ENCODE measurements around the gene SPG7.

Gene SPG7

GRCh38 chr16:89484923-89485679, 23.1 kb upstream of the SPG7 start:
- POLR2A ChIA-PET, result interaction anchor here (2.0 kb wide), 1 partner anchor 24 kb away, joined by 6 read pairs; the partner anchor contains the start of gene SPG7
- H3K4me3 ChIP-seq (ENCODE audit: low read depth, low read length), result no peak overlapping the region
- H3K27ac ChIP-seq (ENCODE audit: extremely low read depth, low read depth, low read length), result no peak overlapping the region

GRCh38 chr16:89485701-89486246, 22.4 kb upstream of the SPG7 start:
- TF ChIP-seq ZBTB20 (tag by site-specific recombination; IDR thresholded peaks at IDR 0.05), result peak; percentile 48; the same call in 1 of the 2 replicates
- peak; percentile 92; the same call in 1 of the 2 replicates for TF ChIP-seq PRDM1 (tag by site-specific recombination; IDR thresholded peaks at IDR 0.05)
- TF ChIP-seq PRDM6 (tag by site-specific recombination; IDR thresholded peaks at IDR 0.05), result peak; percentile 75
- no peak for TF ChIP-seq ZNF670 (tag by site-specific recombination; IDR thresholded peaks at IDR 0.05; ENCODE audit: low read depth)
- no peak for TF ChIP-seq SCRT2 (tag by site-specific recombination; IDR thresholded peaks at IDR 0.05)
- no peak for TF ChIP-seq ZNF501 (tag by site-specific recombination; IDR thresholded peaks at IDR 0.05)
- Histone ChIP-seq H3K9me3 (ENCODE audit: control insufficient read depth, insufficient read depth, low read depth, low read length) (no peaks in the 10 kb centered on the region), H3K36me3 (ENCODE audit: control insufficient read depth in 2 of 2, insufficient read depth in 1 of 2, low read length in 2 of 2) (no peaks in the 10 kb centered on the region), H3K27ac (ENCODE audit: extremely low read depth, low read depth, low read length) (peak overlapping the region; percentile 18; the same call in 1 of the 2 replicates), H3K4me3 (ENCODE audit: low read depth, low read length) (no peak overlapping the region), H3K4me1 (ENCODE audit: control insufficient read depth, insufficient read depth, low read length) (peaks cover 55% of the 10 kb centered on the region)
- POLR2A ChIA-PET, result no interaction called here
- CTCF ChIA-PET, result no interaction called here

More at GRCh38 chr16:89484923-89485679, 23.1 kb upstream of the SPG7 start:
- TF ChIP-seq MZF1 (tag by site-specific recombination; IDR thresholded peaks at IDR 0.05; ENCODE audit: borderline replicate concordance) (no peak), PRDM1 (tag by site-specific recombination; IDR thresholded peaks at IDR 0.05) (0 out of 2 replicates have a peak, but pooled peaks have one; percentile 14), ZNF18 (tag by site-specific recombination; IDR thresholded peaks at IDR 0.05) (peak; percentile 40; the same call in 1 of the 2 replicates)
- CTCF ChIA-PET, result interaction anchor here (0.6 kb wide), 2 partner anchors 26 to 175 kb away, joined by 3 read pairs; no protein-coding TSS in a partner anchor
- Histone ChIP-seq H3K36me3 (ENCODE audit: control insufficient read depth in 2 of 2, insufficient read depth in 1 of 2, low read length in 2 of 2) (no peaks in the 10 kb centered on the region), H3K9me3 (ENCODE audit: control insufficient read depth, insufficient read depth, low read depth, low read length) (no peaks in the 10 kb centered on the region), H3K4me1 (ENCODE audit: control insufficient read depth, insufficient read depth, low read length) (peaks cover 56% of the 10 kb centered on the region)

GRCh38 chr16:89489040-89489897, 18.9 kb upstream of the SPG7 start:
- Histone ChIP-seq H3K9me3 (ENCODE audit: control insufficient read depth, insufficient read depth, low read depth, low read length) (no peaks in the 10 kb centered on the region), H3K4me1 (ENCODE audit: control insufficient read depth, insufficient read depth, low read length) (peaks cover 33% of the 10 kb centered on the region), H3K4me3 (ENCODE audit: low read depth, low read length) (peak overlapping the region; percentile 69), H3K27ac (ENCODE audit: extremely low read depth, low read depth, low read length) (peak overlapping the region; percentile 81), H3K36me3 (ENCODE audit: control insufficient read depth in 2 of 2, insufficient read depth in 1 of 2, low read length in 2 of 2) (no peaks in the 10 kb centered on the region)
- ChIA-PET CTCF (interaction anchor here (0.6 to 0.7 kb wide), 3 partner anchors 10 to 153 kb away, joined by 3 to 4 read pairs (median 3); no protein-coding TSS in a partner anchor), POLR2A (interaction anchor here (0.5 to 2.5 kb wide), 10 partner anchors 12 to 304 kb away, joined by 3 to 11 read pairs (median 4); partner anchors contain the start of gene SPG7)
- TF ChIP-seq ZNF768 (tag by site-specific recombination; IDR thresholded peaks at IDR 0.05) (no peak), ZNF140 (tag by site-specific recombination; IDR thresholded peaks at IDR 0.05) (no peak), ZNF843 (tag by site-specific recombination; IDR thresholded peaks at IDR 0.05) (no peak), ZNF146 (tag by site-specific recombination; IDR thresholded peaks at IDR 0.05) (no peak), ZNF660 (tag by site-specific recombination; IDR thresholded peaks at IDR 0.05) (peak; percentile 87; the same call in 1 of the 2 replicates), ZEB2 (tag by site-specific recombination; IDR thresholded peaks at IDR 0.05) (peak; percentile 84), ZNF132 (tag by site-specific recombination; IDR thresholded peaks at IDR 0.05; ENCODE audit: borderline replicate concordance) (no peak), ZFP3 (tag by site-specific recombination; IDR thresholded peaks at IDR 0.05; ENCODE audit: low read depth) (0 out of 2 replicates have a peak, but pooled peaks have one; percentile 25), PATZ1 (tag by site-specific recombination; IDR thresholded peaks at IDR 0.05) (peak; percentile 81), EGR2 (tag by site-specific recombination; IDR thresholded peaks at IDR 0.05; ENCODE audit: low read depth) (peak; percentile 92), GLIS2 (tag by site-specific recombination; IDR thresholded peaks at IDR 0.05) (peak; percentile 86), ZNF341 (tag by site-specific recombination; IDR thresholded peaks at IDR 0.05; ENCODE audit: low read depth) (peak; percentile 84)

Data from HEK293 (cell line).